WERI-Rb-1 (cell line): Measurements from ENCODE around the gene JUNB.

ENCODE experiments used
- DNase-seq: peaks from one replicate; pipeline ENCODE4 v3.0.0-alpha.2; 2020
- H3K27ac ChIP-seq: fragments of 250-450 bp; sonication (Bioruptor Pico); 2 replicates; pipeline ENCODE4 v1.5.1; 2020; ENCODE audit warnings: mild to moderate bottlenecking, moderate library complexity
- H3K27me3 ChIP-seq: fragments of 250-450 bp; sonication (Bioruptor Pico); 2 replicates; pipeline ENCODE4 v1.5.1; 2021; ENCODE audit warnings: mild to moderate bottlenecking, low read depth, moderate library complexity; ENCODE audit not compliant: insufficient read depth, severe bottlenecking
- H3K36me3 ChIP-seq: fragments of 250-450 bp; sonication (Bioruptor Pico); 2 replicates; pipeline ENCODE4 v1.5.1; 2020; ENCODE audit warnings: mild to moderate bottlenecking, moderate library complexity
- H3K4me3 ChIP-seq: 2 replicates; pipeline ENCODE4 v1.5.1; 2011; ENCODE audit warnings: low read depth, mild to moderate bottlenecking, control low read depth, low read length
- H3K9me3 ChIP-seq: fragments of 250-450 bp; sonication (Bioruptor Pico); 2 replicates; pipeline ENCODE4 v1.5.1; 2021; ENCODE audit warnings: mild to moderate bottlenecking, moderate library complexity; ENCODE audit not compliant: severe bottlenecking
- TF ChIP-seq, protein P1 (sequence below): IDR thresholded peaks from 2 replicates; pipeline ENCODE4 v1.5.1; 2011; ENCODE audit warnings: low read depth, mild to moderate bottlenecking, control low read depth, inconsistent platforms, low read length

The JUNB gene

DNA sequence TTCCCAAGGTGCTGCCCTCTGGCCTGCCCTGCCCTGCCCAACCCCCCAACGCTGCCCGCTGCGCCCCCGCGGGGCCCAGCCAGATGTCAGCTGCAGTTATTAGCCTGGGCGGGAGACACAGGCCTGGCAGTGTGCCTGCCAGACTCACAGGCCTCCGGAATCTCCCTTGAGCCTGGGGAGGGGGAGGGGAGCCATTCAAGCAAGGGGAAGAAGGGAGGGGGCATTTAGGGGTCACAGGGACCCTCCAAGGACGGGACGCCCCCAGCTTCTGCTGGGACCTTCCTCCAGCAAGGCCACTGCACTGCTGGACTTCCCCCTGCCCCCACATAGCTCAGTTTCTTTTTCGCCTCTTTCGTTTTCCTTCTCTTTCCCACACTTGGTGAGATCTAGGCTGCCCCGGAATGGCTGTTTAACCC lies 2.6 kb upstream of the JUNB start:
- H3K27me3 ChIP-seq: no peaks in the 10 kb centered on the region
- peak; percentile 90 for DNase-seq
- peak overlapping the region; percentile 81 for H3K4me3 ChIP-seq
- peak overlapping the region; percentile 96 for H3K27ac ChIP-seq
- TF ChIP-seq, protein P1, sequence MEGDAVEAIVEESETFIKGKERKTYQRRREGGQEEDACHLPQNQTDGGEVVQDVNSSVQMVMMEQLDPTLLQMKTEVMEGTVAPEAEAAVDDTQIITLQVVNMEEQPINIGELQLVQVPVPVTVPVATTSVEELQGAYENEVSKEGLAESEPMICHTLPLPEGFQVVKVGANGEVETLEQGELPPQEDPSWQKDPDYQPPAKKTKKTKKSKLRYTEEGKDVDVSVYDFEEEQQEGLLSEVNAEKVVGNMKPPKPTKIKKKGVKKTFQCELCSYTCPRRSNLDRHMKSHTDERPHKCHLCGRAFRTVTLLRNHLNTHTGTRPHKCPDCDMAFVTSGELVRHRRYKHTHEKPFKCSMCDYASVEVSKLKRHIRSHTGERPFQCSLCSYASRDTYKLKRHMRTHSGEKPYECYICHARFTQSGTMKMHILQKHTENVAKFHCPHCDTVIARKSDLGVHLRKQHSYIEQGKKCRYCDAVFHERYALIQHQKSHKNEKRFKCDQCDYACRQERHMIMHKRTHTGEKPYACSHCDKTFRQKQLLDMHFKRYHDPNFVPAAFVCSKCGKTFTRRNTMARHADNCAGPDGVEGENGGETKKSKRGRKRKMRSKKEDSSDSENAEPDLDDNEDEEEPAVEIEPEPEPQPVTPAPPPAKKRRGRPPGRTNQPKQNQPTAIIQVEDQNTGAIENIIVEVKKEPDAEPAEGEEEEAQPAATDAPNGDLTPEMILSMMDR: no peak
- no peaks in the 10 kb centered on the region for H3K9me3 ChIP-seq
- H3K36me3 ChIP-seq: no peaks in the 10 kb centered on the region

DNA sequence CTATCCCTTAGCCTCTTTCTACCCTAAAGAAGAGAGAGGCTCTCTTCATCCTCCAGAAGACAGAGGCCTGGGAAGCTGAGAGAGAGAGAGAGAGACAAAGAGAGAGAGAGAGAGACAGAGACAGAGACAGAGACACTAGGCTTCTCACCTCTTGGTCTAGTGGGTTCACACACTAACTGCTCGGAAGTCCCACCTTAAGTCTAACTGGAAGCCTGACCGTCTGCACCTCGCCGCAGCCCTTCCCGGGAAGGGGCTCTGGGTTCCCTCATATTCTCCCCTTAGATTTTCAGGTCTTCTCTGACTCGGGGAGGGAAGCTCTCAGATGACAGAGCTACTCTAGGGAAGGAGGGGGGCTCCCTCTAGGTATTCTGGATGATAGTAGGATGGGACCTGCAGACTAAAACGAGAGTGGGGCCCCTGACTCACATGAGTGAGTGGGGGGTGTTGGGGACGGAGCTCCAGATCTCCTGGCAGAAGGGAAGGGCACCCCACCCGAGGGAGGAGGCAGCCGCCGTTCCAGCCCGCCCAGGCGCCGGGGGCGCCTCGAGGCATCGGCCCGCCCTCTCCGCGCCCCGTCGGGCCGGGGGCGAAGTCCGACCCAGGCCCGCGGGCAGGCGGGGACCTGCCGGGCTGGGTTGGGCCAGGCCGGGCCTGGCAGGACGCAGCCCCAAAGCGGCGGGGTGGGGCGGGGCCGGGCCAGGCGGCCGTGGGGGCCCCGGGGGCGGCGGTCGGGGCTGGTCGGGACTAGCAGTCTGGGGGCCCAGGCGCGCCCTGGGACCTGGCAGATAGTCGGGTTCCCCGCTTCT lies 2.0 kb upstream of the JUNB start:
- Histone ChIP-seq H3K9me3 (no peaks in the 10 kb centered on the region), H3K4me3 (peak overlapping the region; percentile 81), H3K36me3 (no peaks in the 10 kb centered on the region), H3K27me3 (no peaks in the 10 kb centered on the region), H3K27ac (peak overlapping the region; percentile 96)
- DNase-seq: no peak
- TF ChIP-seq, protein P1: no peak

DNA sequence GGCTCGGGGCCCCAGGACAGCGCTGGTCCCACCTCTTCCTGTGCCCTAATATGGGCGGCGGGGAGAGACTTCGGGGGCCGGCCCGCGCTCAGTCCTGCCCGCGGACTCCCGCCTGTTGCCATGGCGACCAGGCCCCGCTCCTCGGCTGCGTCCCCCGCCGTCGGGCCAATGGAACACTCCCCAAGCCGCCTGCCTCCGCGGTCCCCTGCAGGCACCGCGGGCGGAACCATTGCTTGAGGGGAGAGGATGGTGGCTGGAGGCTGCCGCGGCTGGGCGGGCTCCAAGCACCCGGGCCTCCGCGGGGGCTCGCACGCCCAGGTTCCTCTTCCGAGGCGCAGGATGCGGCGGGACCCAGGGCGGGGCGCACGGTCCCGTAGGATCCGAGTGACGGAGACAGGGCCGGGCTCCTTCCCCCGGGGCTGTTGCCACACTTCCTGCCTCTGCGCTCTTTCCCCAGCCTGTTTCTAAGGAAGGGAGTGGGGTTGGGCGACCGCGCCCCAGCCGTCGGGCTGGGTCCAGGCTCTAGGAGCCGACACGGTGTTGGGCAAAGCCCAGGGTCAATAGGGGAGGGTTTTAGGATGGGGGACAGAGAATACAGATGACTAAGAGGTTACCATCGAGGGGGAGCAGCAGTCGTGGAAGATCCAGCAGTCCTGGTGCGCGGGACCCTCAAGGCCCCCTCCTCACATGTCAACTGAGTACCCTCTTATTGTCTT lies 1.2 kb upstream of the JUNB start:
- Histone ChIP-seq H3K9me3 (no peaks in the 10 kb centered on the region), H3K27me3 (no peaks in the 10 kb centered on the region), H3K27ac (peak overlapping the region; percentile 96), H3K36me3 (no peaks in the 10 kb centered on the region), H3K4me3 (peak overlapping the region; percentile 81)
- DNase-seq: peak; percentile 98
- TF ChIP-seq, protein P1: no peak

- TF ChIP-seq, protein P1: no peak
- Histone ChIP-seq H3K27ac (peak overlapping the region; percentile 96), H3K9me3 (no peaks in the 10 kb centered on the region), H3K36me3 (no peaks in the 10 kb centered on the region), H3K4me3 (peak overlapping the region; percentile 81), H3K27me3 (no peaks in the 10 kb centered on the region)
- no peak for DNase-seq
These were observed 500 bp upstream of the JUNB start for GRCh38 chr19:12790628-12791344.

DNA sequence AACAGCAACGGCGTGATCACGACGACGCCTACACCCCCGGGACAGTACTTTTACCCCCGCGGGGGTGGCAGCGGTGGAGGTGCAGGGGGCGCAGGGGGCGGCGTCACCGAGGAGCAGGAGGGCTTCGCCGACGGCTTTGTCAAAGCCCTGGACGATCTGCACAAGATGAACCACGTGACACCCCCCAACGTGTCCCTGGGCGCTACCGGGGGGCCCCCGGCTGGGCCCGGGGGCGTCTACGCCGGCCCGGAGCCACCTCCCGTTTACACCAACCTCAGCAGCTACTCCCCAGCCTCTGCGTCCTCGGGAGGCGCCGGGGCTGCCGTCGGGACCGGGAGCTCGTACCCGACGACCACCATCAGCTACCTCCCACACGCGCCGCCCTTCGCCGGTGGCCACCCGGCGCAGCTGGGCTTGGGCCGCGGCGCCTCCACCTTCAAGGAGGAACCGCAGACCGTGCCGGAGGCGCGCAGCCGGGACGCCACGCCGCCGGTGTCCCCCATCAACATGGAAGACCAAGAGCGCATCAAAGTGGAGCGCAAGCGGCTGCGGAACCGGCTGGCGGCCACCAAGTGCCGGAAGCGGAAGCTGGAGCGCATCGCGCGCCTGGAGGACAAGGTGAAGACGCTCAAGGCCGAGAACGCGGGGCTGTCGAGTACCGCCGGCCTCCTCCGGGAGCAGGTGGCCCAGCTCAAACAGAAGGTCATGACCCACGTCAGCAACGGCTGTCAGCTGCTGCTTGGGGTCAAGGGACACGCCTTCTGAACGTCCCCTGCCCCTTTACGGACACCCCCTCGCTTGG lies 966 bp downstream of the JUNB start:
- TF ChIP-seq, protein P1: no peak
- H3K27ac ChIP-seq: peak overlapping the region; percentile 83
- peak; percentile 70 for DNase-seq
- peak overlapping the region; percentile 81 for H3K4me3 ChIP-seq
- H3K27me3 ChIP-seq: no peaks in the 10 kb centered on the region
- peaks cover 5% of the 10 kb centered on the region for H3K36me3 ChIP-seq
- H3K9me3 ChIP-seq: no peaks in the 10 kb centered on the region
